GM12801 (cell line): ENCODE results near the gene CHRDL1.

Source experiments
- TF ChIP-seq, protein P1 (sequence below): IDR thresholded peaks from one replicate; pipeline ENCODE4 v1.5.1; 2011; ENCODE audit warnings: control low read depth; ENCODE audit not compliant: insufficient read length; ENCODE audit errors: extremely low read depth

The CHRDL1 gene

DNA sequence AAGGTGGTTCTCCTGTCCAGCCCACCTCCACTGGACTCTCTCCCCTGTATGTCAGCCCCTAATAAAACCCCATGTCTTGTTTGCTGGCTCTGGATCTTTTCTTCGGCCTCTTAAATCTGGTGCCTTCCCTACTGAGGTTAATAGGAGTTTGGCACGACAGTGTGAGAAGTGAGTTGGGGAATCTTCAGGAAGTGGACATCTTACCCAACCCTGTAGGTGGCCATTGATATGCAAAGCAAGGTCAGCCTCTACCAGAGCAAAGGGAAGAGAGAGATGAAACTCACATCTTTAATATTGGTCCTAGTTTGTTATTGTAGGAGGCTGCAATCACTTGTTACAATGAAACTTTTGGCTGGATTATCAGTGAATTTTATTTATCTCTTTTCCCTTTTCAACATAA lies 111.7 kb downstream of the CHRDL1 start:
- TF ChIP-seq, protein P1, sequence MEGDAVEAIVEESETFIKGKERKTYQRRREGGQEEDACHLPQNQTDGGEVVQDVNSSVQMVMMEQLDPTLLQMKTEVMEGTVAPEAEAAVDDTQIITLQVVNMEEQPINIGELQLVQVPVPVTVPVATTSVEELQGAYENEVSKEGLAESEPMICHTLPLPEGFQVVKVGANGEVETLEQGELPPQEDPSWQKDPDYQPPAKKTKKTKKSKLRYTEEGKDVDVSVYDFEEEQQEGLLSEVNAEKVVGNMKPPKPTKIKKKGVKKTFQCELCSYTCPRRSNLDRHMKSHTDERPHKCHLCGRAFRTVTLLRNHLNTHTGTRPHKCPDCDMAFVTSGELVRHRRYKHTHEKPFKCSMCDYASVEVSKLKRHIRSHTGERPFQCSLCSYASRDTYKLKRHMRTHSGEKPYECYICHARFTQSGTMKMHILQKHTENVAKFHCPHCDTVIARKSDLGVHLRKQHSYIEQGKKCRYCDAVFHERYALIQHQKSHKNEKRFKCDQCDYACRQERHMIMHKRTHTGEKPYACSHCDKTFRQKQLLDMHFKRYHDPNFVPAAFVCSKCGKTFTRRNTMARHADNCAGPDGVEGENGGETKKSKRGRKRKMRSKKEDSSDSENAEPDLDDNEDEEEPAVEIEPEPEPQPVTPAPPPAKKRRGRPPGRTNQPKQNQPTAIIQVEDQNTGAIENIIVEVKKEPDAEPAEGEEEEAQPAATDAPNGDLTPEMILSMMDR, result no peak

- TF ChIP-seq, protein P1, result no peak
Observed at GRCh38 chrX:110678591-110678990, 117.0 kb downstream of the CHRDL1 start.

DNA sequence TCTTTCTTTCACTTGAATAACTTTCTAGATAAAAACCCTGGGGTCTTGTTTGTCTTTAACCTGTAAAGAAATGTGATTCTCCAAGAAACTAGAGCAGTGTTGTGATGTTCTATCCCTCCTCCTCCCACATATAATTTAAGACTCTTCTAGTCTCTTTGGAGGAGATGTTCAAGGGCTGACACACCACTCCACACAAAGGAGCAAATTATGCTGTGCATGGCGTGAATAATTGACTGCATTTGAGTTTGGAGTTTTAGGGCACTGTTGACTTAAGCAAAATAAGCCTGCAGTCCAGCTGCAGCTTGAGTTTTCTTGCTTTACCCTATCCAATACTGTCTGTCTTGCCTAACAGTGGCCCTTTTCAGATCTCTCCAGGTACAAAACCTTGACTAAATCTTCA lies 119.7 kb downstream of the CHRDL1 start:
- TF ChIP-seq, protein P1, result no peak

- TF ChIP-seq, protein P1, result no peak
Observed at GRCh38 chrX:110671068-110671803, 124.4 kb downstream of the CHRDL1 start.

GRCh38 chrX:110669572-110669971 lies 126.0 kb downstream of the CHRDL1 start:
- TF ChIP-seq, protein P1, result no peak

DNA sequence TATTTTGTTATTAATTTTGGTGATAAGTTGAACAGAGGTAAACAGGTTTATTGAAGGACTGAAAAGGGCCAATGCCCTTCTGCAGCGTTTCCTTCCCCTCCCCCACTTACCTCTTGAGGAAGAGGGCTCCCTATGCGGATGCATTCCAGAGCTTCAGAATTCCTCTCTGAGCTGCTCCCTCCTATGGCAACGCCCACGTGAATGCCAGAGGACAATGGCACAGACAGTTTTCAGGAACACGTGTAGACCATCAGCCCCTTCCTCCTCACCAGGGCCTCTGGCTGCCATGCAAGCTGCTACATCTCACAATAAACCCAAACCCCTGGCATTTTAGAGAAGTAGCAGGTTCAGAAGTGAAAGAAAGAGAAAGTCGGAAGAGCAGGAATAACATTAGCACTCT lies 127.9 kb downstream of the CHRDL1 start:
- TF ChIP-seq, protein P1, result no peak

- TF ChIP-seq, protein P1, result no peak
Observed at GRCh38 chrX:110665223-110666002, 130.2 kb downstream of the CHRDL1 start.
